Sciatic nerve (tissue), 2 donors: ENCODE data around the gene CDK16. TPM values are rescaled to one million over a fixed set of nuclear protein-coding genes. Genes with fewer than 3 reads are reported as not detected.

Source experiments
- ATAC-seq: fragments of 200-7000 bp; cut with Tn5 transposase; one replicate; pipeline ENCODE4 v1.9.1; 2020; ENCODE audit warnings: mild to moderate bottlenecking, moderate library complexity
- DNase-seq: peaks from one replicate; pipeline ENCODE4 v3.0.0-alpha.2; 2020; ENCODE audit warnings: low spot score
- intact Hi-C: fragments of 100-400 bp; cut with DNase I; formaldehyde crosslinking; loops from one replicate; pipeline ENCODE4 v1.14.2; 2022
- total RNA-seq: library from RNA; stranded (reverse); fragmentation: NEBNext Ultra II Directional; extraction: Animal tissue kit (Norgen Biotek cat#: 25700); gene quantifications from one replicate; pipeline ENCODE4 v1.2.1, GENCODE V29; 2021
- donor health status: DM: no; HTN: no; CAD: no.
- donor health status: DM: no; HTN: no; CAD: no.

The CDK16 gene
- 55.9 TPM for total RNA-seq

DNA sequence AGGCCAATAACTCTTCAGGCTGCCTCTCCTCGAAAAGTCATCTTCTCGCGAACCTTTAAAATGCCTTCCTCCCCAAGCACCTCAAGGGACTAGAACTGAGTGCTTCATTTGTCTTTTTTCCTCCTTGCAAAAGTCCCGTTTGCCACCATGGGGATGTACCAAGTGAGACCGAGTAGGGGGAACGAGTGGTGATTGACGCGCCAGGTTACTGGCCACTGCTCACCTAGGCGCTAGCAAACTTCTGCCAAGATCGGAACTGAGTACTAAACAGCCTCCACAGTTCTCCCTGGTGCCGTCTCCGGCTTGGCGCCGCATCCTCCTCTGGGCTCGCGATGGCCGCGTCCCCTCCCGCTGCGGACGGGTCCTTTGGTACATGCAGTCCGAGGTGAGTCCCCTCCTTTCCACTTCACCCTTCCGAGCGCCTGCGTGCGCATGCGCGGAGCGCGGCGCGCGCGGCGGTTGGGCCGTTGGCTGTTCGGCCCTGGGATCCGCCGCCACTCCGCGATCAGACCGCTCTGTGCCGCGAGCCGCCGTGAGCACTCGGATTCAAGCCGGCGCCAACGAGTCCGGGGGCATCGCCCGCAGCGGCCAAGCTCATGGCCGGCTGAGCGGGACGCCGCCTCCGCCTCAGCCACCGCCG, at the start of gene CDK16:
CDK16 (plus strand) TSS at position 402 of the 640 bp plus-strand sequence. CDS start 4,877 bp downstream, outside the sequence.
- ATAC-seq (peak; percentile 85), DNase-seq (peak; percentile 88)
- intact Hi-C loops = no loop called here

- intact Hi-C loops = no loop called here
- DNase-seq (peak; percentile 50), ATAC-seq (no peak)
Measured at GRCh38 chrX:47169273-47169672, 49.2 kb upstream of the CDK16 start.

DNA sequence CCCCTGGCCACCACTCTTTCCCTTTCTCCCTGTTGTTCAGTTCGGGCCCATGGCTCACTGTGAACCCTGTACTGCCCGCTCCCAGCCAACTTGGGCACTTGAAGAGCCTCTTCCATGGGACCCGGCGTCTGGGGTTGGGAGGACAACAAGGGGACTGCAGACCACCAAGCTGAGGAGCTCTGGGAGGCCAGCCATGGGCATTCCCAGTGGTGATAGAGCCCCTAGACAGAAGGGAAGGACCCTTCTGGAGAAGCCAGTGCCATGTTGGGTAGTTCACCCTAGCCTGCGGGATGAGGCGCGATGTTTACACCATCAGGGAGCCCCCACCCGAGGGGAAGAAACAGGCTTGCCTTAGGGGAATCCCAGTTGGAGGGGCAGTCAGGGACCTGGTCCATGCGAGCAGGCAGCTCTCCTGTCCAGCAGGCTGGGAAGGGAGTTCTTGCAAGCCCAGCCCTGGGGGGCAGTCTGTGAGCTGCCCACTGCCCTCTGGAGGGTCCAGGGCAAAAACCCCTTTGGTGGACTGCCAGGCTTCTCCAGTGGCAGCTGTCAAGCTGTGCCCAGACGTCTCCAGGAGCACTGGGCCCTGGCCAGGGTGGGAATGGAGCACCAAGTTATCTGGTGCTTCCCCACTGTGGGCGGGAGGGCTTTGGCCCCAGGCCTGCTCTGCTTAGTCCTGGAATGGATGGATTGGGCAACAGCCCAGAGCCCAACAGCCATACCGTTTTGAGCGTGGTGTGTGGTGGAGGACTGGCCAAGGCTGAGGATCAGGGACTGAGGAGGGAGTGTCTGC, 48.6 kb upstream of the CDK16 start:
- intact Hi-C loops = no loop called here
- DNase-seq = peak; percentile 53
- peak; percentile 25 for ATAC-seq

DNA sequence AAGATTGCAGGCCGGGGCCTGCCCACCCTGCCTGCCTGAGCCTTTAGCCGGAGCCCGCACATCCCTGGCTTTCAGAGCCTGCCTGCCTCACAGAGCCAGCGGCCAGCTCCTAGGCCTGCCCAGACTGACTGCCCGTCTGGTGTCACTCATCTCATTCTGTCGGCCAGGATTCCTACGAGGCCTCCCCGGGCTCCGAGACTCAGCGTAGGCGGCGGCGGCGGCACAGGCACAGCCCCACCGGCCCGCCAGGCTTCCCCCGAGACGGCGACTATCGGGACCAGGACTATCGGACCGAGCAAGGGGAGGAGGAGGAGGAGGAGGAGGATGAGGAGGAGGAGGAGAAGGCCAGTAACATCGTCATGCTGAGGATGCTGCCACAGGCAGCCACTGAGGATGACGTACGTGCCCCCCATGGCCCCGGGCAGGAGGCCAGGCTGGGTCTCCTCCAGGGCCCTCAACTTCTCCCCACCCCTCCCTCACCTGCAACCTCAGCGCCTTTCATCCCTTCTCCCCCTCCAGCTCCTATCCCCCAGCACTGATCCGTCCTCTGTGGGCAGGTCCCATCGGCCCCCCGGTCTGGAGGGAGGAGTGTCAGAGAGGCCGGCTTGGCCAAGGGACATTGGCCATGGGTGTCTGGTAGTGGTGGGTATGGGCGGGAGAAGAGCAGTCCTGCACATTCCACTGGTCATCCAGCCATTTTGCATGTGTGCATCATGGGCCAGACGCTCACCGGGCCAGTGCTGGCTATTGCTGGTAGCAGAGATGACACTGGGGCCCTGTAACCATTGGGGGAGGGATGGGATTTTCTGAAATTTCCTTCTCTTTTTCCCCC, 47.4 kb upstream of the CDK16 start:
- ATAC-seq = no peak
- intact Hi-C loops = no loop called here
- peak; percentile 47 for DNase-seq

- ATAC-seq (no peak), DNase-seq (no peak)
- intact Hi-C loops = no loop called here
Measured at GRCh38 chrX:47171996-47172395, 46.5 kb upstream of the CDK16 start.

- DNase-seq = peak; percentile 27
- ATAC-seq = no peak
- intact Hi-C loops = no loop called here
Measured at GRCh38 chrX:47172549-47172948, 45.9 kb upstream of the CDK16 start.

DNA sequence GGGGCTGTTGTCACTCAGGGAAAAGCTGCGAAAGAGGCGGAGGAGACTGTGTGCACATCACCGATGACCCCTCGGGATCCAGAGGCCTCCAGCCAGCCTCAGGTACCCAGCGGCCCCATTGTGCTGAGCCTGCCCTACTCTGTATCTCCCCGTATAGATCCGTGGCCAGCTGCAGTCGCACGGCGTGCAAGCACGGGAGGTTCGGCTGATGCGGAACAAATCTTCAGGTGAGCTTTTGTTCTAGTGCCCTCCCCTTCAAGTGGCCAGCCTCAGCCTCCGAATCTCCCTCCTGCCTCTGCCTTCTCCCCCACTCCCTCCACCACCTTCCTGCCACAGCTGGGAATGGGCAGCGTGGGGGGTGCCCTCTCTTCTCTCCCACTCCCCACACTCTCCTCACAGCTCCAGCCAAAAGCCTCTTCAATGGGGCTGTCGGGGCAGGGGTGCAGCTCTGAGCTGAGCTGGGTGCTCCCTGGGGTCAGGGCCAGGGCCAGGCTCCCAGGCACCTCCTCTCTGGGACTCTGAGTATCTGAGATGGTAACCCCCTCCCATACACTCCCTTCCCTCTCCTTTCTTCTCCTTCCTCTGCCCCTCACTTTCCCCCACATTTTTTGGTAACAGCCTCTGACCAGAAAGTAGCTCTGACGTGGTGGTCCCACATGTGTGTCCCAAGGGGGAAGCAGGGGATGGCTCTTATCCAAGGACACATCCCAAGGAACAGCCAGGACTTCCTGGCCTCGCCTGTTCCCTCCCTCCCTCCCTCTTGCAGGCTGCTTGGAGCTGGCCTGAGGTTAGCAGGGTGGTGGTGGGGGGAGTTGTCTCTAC, 45.3 kb upstream of the CDK16 start:
- ATAC-seq (no peak), DNase-seq (peak; percentile 44)
- intact Hi-C loops = no loop called here

GRCh38 chrX:47174376-47174775, 44.1 kb upstream of the CDK16 start:
- DNase-seq (no peak), ATAC-seq (no peak)
- intact Hi-C loops = no loop called here

- no peak for DNase-seq
- no peak for ATAC-seq
- intact Hi-C loops = no loop called here
Measured at GRCh38 chrX:47174846-47175587, 43.5 kb upstream of the CDK16 start.

DNA sequence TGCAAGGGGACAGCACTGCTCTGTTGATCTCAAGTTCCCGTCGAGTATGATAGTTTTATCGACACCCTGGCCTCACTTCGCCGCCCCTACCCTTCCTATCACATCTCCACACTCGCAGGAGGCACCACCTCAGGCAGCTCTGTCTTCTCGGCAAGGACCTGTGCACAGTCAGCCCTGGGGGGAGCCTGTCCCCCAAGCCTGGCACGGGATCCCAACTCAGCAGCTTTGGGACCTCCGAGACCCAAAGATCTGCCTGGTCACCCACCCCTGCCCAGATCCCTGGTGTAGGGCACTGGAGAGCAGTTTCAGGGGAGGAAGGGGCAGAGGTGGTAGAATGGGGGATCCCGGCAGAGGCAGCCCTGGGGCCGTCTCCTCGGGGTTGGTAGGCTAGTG, 42.9 kb upstream of the CDK16 start:
- DNase-seq (no peak), ATAC-seq (no peak)
- intact Hi-C loops = no loop called here

DNA sequence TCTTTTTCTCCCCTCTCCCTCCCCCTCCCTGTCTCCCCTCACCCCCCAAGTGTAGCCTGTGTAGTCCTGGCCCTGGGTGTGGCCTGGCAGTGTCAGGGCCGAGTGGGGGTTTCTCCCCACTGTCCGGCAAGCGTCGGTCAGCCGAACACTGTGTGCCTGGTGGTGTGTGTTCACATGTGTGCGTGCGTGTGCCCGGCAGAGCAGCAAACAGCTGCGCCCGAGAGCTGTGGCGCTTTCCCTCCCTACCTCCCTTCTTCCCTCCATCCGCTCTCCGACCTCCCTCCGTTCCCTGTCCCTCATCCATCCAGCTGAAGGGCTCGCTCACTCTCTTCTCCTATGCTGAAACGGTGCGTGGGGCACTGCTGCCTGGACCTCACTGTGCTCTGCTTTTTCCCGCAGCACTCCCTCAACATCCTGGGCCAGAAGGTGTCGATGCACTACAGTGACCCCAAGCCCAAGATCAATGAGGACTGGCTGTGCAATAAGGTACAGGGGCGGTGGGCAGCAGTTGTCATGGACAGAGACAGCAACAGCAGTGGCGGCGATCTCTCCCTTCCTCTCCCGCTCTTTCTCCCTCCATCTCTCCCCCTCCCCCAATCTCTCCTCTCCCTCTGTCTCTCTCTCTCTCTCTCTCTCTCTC, 42.3 kb upstream of the CDK16 start:
- intact Hi-C loops = no loop called here
- no peak for ATAC-seq

GRCh38 chrX:47177079-47177478, 41.4 kb upstream of the CDK16 start:
- intact Hi-C loops = no loop called here
- peak; percentile 17 for DNase-seq

More for the DNA sequence above, 42.3 kb upstream of the CDK16 start:
- peak; percentile 42 for DNase-seq

DNA sequence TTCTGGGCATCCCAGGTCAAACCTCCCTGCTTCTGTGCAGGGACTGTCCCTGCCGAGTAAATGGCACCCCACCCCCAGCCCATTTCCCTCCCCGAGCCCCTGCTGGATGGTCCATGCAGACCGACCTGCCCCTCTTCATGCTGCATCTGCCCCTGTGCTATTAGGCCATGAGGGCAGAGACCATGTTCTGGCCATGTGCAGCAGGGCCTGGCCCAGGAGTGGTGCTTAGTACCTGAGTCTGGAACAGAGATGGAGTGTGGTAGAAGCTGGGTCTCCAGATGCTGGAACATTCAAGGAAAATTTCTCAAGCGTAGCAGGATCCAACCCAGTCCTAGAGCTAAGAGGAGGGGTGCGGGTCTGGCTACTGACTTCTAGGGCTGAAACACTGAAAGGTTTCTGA, 40.1 kb upstream of the CDK16 start:
- ATAC-seq (no peak), DNase-seq (no peak)
- intact Hi-C loops = no loop called here

More at GRCh38 chrX:47177079-47177478, 41.4 kb upstream of the CDK16 start:
- no peak for ATAC-seq

- ATAC-seq = peak; percentile 42
- DNase-seq = no peak
- intact Hi-C loops = no loop called here
Measured at GRCh38 chrX:47179221-47179927, 39.1 kb upstream of the CDK16 start.

- DNase-seq (no peak), ATAC-seq (no peak)
- intact Hi-C loops = no loop called here
Measured at GRCh38 chrX:47179928-47180255, 38.6 kb upstream of the CDK16 start.

DNA sequence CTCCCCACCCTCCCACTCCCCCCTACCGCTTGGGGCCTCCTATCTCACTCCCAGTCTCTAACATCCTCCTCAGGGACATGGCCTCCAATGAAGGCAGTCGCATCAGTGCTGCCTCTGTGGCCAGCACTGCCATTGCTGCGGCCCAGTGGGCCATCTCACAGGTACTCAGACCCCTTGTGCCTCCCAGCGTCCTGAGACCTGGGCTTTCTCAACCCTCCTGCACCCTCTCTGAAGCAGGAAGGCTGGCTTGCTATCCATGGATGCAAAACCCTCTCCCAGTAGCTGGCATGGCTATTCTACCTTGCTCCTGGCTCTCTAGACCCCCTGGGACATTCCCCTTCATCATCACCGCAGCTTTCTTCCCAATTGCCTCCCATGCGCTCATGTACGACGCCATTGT, 38.1 kb upstream of the CDK16 start:
- intact Hi-C loops = no loop called here
- ATAC-seq = no peak

DNA sequence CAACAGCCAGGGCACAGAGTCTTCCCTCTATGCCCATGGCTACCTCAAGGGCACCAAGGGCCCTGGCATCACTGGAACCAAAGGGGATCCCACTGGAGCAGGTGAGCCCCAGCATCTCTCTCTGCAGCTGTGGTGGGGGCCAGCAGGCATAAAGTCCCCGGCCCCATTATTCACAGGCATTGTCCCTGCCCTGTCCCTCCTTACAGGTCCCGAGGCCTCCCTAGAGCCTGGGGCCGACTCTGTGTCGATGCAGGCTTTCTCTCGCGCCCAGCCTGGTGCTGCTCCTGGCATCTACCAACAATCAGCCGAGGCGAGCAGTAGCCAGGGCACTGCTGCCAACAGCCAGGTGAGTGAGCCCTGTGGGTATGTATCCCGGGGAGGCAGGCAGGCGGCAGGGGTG, 37.2 kb upstream of the CDK16 start:
- ATAC-seq (no peak), DNase-seq (no peak)
- intact Hi-C loops = no loop called here

More for the DNA sequence above, 38.1 kb upstream of the CDK16 start:
- DNase-seq = no peak
